Osteoblast (primary cell): ENCODE results near the gene CPNE4. TPM values are rescaled to one million over a fixed set of nuclear protein-coding genes. Genes with fewer than 3 reads are reported as not detected.

Source experiments
- DNase-seq: peaks from one replicate; pipeline ENCODE4 v3.0.0; 2011; ENCODE audit warnings: low spot score, mixed read lengths; ENCODE audit not compliant: insufficient read length; ENCODE audit errors: missing footprints
- H2AFZ ChIP-seq: 2 replicates; pipeline ENCODE4 v1.6.0; 2011; ENCODE audit warnings: mild to moderate bottlenecking, low read length
- H3K27ac ChIP-seq: 2 replicates; pipeline ENCODE4 v1.5.1; 2011; ENCODE audit warnings: mild to moderate bottlenecking, low read depth, low read length, moderate library complexity
- H3K27me3 ChIP-seq: 2 replicates; pipeline ENCODE4 v1.6.0; 2012; ENCODE audit warnings: mild to moderate bottlenecking, control low read depth, inconsistent platforms, low read length, moderate library complexity; ENCODE audit not compliant: insufficient read depth
- H3K36me3 ChIP-seq: 2 replicates; pipeline ENCODE4 v1.5.1; 2011; ENCODE audit warnings: mild to moderate bottlenecking, low read length, control low read depth, moderate library complexity; ENCODE audit not compliant: insufficient read depth
- H3K4me1 ChIP-seq: 2 replicates; pipeline ENCODE4 v1.5.1; 2011; ENCODE audit warnings: mild to moderate bottlenecking, low read length, control low read depth, moderate library complexity; ENCODE audit not compliant: insufficient read depth
- H3K4me2 ChIP-seq: 2 replicates; pipeline ENCODE4 v1.6.0; 2011; ENCODE audit warnings: mild to moderate bottlenecking, low read length; ENCODE audit not compliant: insufficient read depth
- H3K4me3 ChIP-seq: fragments of 200-600 bp; sonication (generic); 3 replicates; pipeline ENCODE4 v1.5.1; 2012; ENCODE audit warnings: mild to moderate bottlenecking, low read length, inconsistent platforms; ENCODE audit not compliant: insufficient read depth
- H3K79me2 ChIP-seq: 2 replicates; pipeline ENCODE4 v1.6.0; 2012; ENCODE audit warnings: mild to moderate bottlenecking, low read length, control low read depth, inconsistent platforms; ENCODE audit not compliant: insufficient read depth
- H3K9me3 ChIP-seq: 2 replicates; pipeline ENCODE4 v1.5.1; 2011; ENCODE audit warnings: low read depth, low read length, control low read depth
- H4K20me1 ChIP-seq: 2 replicates; pipeline ENCODE4 v1.6.0; 2012; ENCODE audit warnings: mild to moderate bottlenecking, low read length, control low read depth; ENCODE audit not compliant: insufficient read depth
- CTCF ChIP-seq: IDR thresholded peaks from 2 replicates; pipeline ENCODE4 v1.5.1; 2011; ENCODE audit warnings: mild to moderate bottlenecking, low read depth, low read length, moderate library complexity; ENCODE audit errors: extremely low read depth
- total RNA-seq: library from RNA; depleted of rRNA; stranded (reverse); fragments of >200 nt; gene quantifications from 2 replicates; pipeline ENCODE4 v1.2.3, GENCODE V29; 2012

The CPNE4 gene
- total RNA-seq, 1 donor, result not detected

- Histone ChIP-seq H3K79me2 (no peaks in the 10 kb centered on the region), H3K4me1 (no peaks in the 10 kb centered on the region), H3K27ac (no peak overlapping the region), H3K4me2 (no peak overlapping the region), H4K20me1 (no peaks in the 10 kb centered on the region), H3K9me3 (no peaks in the 10 kb centered on the region), H3K4me3 (no peak overlapping the region), H2AFZ (no peak overlapping the region), H3K36me3 (no peaks in the 10 kb centered on the region), H3K27me3 (no peaks in the 10 kb centered on the region)
- DNase-seq, result no peak
- TF ChIP-seq CTCF, result no peak
These were observed 109.2 kb downstream of the CPNE4 start for GRCh38 chr3:131925571-131925970.

- H2AFZ ChIP-seq, result no peak overlapping the region
- DNase-seq, result peak; percentile 11
- no peak overlapping the region for H3K4me2 ChIP-seq
- H3K36me3 ChIP-seq, result no peaks in the 10 kb centered on the region
- H3K27me3 ChIP-seq, result no peaks in the 10 kb centered on the region
- H3K27ac ChIP-seq, result no peak overlapping the region
- no peaks in the 10 kb centered on the region for H3K79me2 ChIP-seq
- TF ChIP-seq CTCF, result no peak
- H4K20me1 ChIP-seq, result no peaks in the 10 kb centered on the region
- no peaks in the 10 kb centered on the region for H3K9me3 ChIP-seq
- H3K4me1 ChIP-seq, result no peaks in the 10 kb centered on the region
- H3K4me3 ChIP-seq, result no peak overlapping the region
These were observed 112.5 kb downstream of the CPNE4 start for GRCh38 chr3:131922356-131922755.

GRCh38 chr3:131917006-131917405, 117.8 kb downstream of the CPNE4 start:
- H3K79me2 ChIP-seq, result no peaks in the 10 kb centered on the region
- no peaks in the 10 kb centered on the region for H3K27me3 ChIP-seq
- H3K4me1 ChIP-seq, result no peaks in the 10 kb centered on the region
- no peaks in the 10 kb centered on the region for H4K20me1 ChIP-seq
- no peaks in the 10 kb centered on the region for H3K36me3 ChIP-seq
- no peak overlapping the region for H3K4me3 ChIP-seq
- no peak for TF ChIP-seq CTCF
- no peak overlapping the region for H3K27ac ChIP-seq
- H2AFZ ChIP-seq, result no peak overlapping the region
- DNase-seq, result no peak
- no peaks in the 10 kb centered on the region for H3K9me3 ChIP-seq
- no peak overlapping the region for H3K4me2 ChIP-seq

GRCh38 chr3:131914090-131914691, 120.6 kb downstream of the CPNE4 start:
- no peaks in the 10 kb centered on the region for H3K4me1 ChIP-seq
- H3K4me2 ChIP-seq, result no peak overlapping the region
- no peak overlapping the region for H3K27ac ChIP-seq
- no peaks in the 10 kb centered on the region for H4K20me1 ChIP-seq
- H3K9me3 ChIP-seq, result no peaks in the 10 kb centered on the region
- H3K27me3 ChIP-seq, result no peaks in the 10 kb centered on the region
- H3K36me3 ChIP-seq, result no peaks in the 10 kb centered on the region
- DNase-seq, result no peak
- H2AFZ ChIP-seq, result no peak overlapping the region
- H3K79me2 ChIP-seq, result no peaks in the 10 kb centered on the region
- H3K4me3 ChIP-seq, result no peak overlapping the region
- TF ChIP-seq CTCF, result no peak
